Measurements from ENCODE around the gene POU2F2. TPM values are rescaled to one million over a fixed set of nuclear protein-coding genes. Genes with fewer than 3 reads are reported as not detected.
A peak's percentile ranks its signal among the peaks of the same experiment; 100 is the strongest.

The POU2F2 gene
- total and polyA plus RNA-seq, 3 donors from 2014 or later: 9.4 to 20.6 (median 13.2) TPM

DNA sequence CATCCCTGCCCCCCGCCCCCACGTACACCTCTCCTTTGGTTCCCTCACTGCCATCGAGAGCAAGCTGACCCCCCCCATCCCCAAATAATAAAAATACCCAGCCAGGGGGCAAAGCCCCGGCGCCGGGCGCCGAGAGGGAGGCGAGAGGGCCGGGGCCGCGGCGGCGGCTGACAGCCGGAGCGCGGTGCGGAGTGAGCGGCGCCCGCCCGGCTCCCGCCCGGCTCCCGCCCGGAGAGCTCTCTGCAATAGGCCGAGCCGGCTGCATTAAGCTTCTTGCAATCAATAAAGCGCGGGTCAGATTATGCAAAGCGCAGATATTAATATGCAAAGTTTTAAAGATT, 44.4 kb upstream of the POU2F2 start:
- intact Hi-C loops (cut with DNase I; ENCODE audit: low total_unique reads): no loop called here
- WGBS, 2 donors: 1 to 2% methylated on average over 19 to 31 of the region's 31 CpGs
- Histone ChIP-seq H3K9me3 (no peaks in the 10 kb centered on the region), H3K4me3 (peak overlapping the region; percentile 39 to 41), H3K36me3 (ENCODE audit: low read depth, missing control alignments) (no peaks in the 10 kb centered on the region), H3K27me3 (no peaks in the 10 kb centered on the region), H3K4me1 (peaks cover 10% of the 10 kb centered on the region), H3K27ac (no peak overlapping the region)
- DNase-seq: no peak
- TF ChIP-seq, protein P1, sequence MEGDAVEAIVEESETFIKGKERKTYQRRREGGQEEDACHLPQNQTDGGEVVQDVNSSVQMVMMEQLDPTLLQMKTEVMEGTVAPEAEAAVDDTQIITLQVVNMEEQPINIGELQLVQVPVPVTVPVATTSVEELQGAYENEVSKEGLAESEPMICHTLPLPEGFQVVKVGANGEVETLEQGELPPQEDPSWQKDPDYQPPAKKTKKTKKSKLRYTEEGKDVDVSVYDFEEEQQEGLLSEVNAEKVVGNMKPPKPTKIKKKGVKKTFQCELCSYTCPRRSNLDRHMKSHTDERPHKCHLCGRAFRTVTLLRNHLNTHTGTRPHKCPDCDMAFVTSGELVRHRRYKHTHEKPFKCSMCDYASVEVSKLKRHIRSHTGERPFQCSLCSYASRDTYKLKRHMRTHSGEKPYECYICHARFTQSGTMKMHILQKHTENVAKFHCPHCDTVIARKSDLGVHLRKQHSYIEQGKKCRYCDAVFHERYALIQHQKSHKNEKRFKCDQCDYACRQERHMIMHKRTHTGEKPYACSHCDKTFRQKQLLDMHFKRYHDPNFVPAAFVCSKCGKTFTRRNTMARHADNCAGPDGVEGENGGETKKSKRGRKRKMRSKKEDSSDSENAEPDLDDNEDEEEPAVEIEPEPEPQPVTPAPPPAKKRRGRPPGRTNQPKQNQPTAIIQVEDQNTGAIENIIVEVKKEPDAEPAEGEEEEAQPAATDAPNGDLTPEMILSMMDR (IDR thresholded peaks at IDR 0.05): no peak
- no peak for TF ChIP-seq POLR2A (IDR thresholded peaks at IDR 0.05)

DNA sequence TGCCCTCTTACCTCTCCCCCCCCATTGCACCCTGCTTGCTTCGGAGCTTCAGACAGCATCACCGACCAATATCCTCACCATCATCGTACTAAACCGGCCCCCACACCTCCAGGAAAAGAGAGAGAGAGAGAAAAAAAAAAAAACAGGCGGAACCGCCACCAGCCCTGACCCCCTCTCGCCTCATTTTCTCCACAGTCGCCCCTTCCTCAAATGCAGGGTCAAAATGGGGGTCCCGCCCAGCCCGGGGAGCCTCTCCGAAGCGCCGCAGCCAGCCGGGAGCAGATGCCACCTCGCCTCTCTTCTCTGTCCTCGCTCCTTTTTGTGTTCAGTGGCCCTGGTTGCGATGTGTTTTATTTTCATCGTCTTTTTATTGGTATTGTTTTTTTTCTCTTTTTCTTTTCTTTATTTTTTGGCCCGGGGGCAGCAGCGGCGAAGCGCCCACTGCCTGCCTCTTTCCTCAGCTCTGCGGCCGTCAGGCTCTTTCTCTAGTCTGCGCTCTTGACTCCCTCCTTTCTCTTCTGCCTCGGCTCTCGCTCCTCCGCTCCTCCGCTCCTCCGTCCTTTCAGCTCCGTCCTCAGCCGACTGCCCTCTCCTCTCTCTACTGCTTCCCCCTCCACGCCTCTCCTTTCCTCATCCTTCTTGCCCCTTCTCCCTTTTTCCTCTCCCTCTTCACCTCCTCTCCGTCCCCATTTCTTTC, 43.9 kb upstream of the POU2F2 start:
- TF ChIP-seq, protein P1 (IDR thresholded peaks at IDR 0.05): no peak
- no peak for TF ChIP-seq POLR2A (IDR thresholded peaks at IDR 0.05)
- 1% methylated on average over 34 of the region's 34 CpGs for WGBS, 2 donors
- Histone ChIP-seq H3K9me3 (no peaks in the 10 kb centered on the region), H3K4me3 (peak overlapping the region; percentile 39 to 41), H3K27ac (no peak overlapping the region), H3K36me3 (ENCODE audit: low read depth, missing control alignments) (no peaks in the 10 kb centered on the region), H3K4me1 (peaks cover 10% of the 10 kb centered on the region), H3K27me3 (no peaks in the 10 kb centered on the region)
- intact Hi-C loops (cut with DNase I; ENCODE audit: low total_unique reads): no loop called here
- DNase-seq: peak; percentile 21

DNA sequence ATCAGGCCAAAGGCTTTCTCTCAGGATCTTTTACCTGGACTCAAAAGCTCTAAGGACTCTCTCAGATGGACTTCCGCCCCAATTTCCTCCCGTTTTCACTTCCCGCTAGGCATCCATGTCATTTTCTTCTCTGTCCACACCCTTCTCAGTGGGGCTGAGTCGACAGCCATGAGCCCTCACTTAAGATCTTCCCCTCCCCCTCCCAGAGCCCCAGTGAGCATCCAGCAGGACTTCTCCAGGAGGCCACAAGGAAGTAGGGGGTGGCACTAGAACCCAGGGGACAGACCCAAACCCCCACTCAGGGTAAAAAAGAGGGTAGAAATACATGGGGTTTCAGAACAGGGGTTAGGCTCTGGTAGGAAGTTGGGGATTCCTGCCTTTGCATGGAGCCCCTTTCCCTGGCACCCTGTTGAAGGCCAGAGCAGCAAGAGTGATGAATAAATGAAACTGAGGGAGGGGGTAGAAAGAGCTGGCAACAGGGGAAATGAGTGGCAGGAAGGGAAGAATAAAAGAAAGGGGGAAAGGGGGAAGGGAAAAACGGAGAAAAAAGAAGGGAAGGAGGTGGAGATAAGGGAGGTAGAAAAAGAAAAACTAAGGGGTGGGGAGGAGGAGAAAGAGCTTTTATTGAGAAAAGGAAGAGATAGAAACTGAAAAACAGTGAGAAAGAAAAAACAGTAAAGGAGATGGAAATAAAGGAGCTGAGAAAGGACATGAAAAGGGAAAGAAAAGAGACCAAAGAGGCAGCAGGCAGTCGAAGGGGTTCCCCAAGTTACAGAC, 42.9 kb upstream of the POU2F2 start:
- Histone ChIP-seq H3K4me3 (no peak overlapping the region), H3K4me1 (peaks cover 10% of the 10 kb centered on the region), H3K27ac (no peak overlapping the region), H3K27me3 (no peaks in the 10 kb centered on the region), H3K36me3 (ENCODE audit: low read depth, missing control alignments) (no peaks in the 10 kb centered on the region), H3K9me3 (no peaks in the 10 kb centered on the region)
- intact Hi-C loops (cut with DNase I; ENCODE audit: low total_unique reads): no loop called here
- 33 to 45% methylated on average over 6 of the region's 6 CpGs for WGBS, 2 donors
- DNase-seq: no peak
- TF ChIP-seq POLR2A (IDR thresholded peaks at IDR 0.05): no peak
- TF ChIP-seq, protein P1 (IDR thresholded peaks at IDR 0.05): no peak

DNA sequence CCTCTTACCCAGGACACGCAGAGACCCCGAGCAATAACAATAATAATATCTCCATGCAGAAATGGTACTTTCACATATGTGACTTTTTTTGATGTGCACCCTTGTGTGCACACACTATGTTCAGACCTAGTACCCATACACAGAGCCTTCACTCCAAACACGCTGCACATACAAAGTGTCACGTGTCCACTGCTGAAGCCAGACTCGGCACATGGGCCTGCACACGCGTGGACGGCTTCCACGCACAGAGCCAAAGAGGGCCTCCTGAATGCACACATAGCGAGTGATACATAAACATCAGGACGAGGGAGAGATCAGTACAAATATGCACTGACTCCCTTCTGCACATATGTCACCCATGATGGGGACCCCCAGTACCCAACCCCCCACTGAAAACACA, 41.9 kb upstream of the POU2F2 start:
- peaks cover 10% of the 10 kb centered on the region for H3K4me1 ChIP-seq
- DNase-seq: no peak
- no peaks in the 10 kb centered on the region for H3K27me3 ChIP-seq
- no peak overlapping the region for H3K4me3 ChIP-seq
- intact Hi-C loops (cut with DNase I; ENCODE audit: low total_unique reads): no loop called here
- H3K36me3 ChIP-seq (ENCODE audit: low read depth, missing control alignments): no peaks in the 10 kb centered on the region
- no peaks in the 10 kb centered on the region for H3K9me3 ChIP-seq
- 89 to 90% methylated on average over 11 of the region's 11 CpGs for WGBS, 2 donors
- TF ChIP-seq POLR2A (IDR thresholded peaks at IDR 0.05): no peak
- TF ChIP-seq, protein P1 (IDR thresholded peaks at IDR 0.05): no peak
- no peak overlapping the region for H3K27ac ChIP-seq
